GM12801 (cell line): ENCODE measurements around the gene SERPINB2.

Experiments used
- TF ChIP-seq, protein P1 (sequence below): IDR thresholded peaks from one replicate; pipeline ENCODE4 v1.5.1; 2011; ENCODE audit warnings: control low read depth; ENCODE audit not compliant: insufficient read length; ENCODE audit errors: extremely low read depth

SERPINB2 gene, protein sequence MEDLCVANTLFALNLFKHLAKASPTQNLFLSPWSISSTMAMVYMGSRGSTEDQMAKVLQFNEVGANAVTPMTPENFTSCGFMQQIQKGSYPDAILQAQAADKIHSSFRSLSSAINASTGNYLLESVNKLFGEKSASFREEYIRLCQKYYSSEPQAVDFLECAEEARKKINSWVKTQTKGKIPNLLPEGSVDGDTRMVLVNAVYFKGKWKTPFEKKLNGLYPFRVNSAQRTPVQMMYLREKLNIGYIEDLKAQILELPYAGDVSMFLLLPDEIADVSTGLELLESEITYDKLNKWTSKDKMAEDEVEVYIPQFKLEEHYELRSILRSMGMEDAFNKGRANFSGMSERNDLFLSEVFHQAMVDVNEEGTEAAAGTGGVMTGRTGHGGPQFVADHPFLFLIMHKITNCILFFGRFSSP

DNA sequence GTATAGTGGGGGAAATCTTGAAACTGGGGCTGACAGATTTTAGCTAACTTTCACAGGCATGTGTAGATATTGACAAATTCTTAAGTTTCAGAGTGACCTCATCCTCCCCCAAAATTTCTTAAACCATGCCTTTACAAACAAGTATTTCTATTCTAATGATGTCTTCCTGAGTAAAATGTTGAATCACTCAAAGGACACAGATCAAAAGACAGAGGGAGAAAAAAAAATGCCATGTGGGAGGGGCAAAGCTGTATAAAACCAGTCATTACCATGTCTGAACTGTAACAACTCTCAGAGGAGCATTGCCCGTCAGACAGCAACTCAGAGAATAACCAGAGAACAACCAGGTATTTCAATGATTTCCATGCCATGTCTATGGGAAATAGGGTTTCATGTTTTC lies at the start of gene SERPINB2:
Gene SERPINB2 (plus strand): TSS at position 282 of the 400 bp plus-strand sequence. CDS start 3,740 bp downstream, outside the sequence.
- TF ChIP-seq, protein P1, sequence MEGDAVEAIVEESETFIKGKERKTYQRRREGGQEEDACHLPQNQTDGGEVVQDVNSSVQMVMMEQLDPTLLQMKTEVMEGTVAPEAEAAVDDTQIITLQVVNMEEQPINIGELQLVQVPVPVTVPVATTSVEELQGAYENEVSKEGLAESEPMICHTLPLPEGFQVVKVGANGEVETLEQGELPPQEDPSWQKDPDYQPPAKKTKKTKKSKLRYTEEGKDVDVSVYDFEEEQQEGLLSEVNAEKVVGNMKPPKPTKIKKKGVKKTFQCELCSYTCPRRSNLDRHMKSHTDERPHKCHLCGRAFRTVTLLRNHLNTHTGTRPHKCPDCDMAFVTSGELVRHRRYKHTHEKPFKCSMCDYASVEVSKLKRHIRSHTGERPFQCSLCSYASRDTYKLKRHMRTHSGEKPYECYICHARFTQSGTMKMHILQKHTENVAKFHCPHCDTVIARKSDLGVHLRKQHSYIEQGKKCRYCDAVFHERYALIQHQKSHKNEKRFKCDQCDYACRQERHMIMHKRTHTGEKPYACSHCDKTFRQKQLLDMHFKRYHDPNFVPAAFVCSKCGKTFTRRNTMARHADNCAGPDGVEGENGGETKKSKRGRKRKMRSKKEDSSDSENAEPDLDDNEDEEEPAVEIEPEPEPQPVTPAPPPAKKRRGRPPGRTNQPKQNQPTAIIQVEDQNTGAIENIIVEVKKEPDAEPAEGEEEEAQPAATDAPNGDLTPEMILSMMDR: no peak

DNA sequence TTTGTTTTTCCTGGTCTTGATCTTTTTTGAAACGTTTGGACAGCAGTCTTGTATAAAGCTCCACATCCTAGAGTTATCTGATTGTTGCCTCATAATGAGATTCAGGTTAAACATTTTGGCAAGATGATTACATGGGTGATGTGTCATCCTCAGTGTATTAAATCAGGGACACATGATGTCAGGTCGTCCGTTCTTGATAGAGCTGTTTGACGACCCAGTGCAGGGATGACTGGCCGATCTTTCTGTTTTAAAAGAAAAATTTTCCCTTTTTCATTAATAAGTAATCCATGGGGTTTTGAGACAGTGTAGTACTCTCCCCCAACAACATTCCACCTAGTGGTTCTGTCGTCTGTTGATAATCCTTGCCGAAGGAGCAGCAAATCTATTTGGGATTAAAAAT lies 44.5 kb upstream of the SERPINB2 start:
- TF ChIP-seq, protein P1: no peak

DNA sequence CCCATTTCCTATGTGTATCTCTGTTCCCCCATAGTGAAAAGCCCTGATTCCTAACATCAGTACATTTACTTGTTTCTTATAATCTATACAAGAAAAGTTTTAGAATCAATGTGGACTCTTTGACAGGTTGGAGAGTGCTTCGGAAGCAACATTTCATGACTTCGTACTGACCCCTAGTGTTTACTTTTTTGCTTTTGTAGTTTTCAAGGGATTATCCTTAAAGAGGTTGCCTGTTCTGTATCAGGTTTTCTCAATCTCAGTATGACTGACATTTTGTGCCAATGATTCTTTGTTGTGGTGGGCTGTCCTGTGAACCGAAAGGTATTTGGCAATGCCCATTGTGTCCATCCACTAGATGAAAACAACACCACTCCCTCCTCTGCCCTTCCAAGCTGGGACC lies 43.3 kb upstream of the SERPINB2 start:
- TF ChIP-seq, protein P1: no peak

DNA sequence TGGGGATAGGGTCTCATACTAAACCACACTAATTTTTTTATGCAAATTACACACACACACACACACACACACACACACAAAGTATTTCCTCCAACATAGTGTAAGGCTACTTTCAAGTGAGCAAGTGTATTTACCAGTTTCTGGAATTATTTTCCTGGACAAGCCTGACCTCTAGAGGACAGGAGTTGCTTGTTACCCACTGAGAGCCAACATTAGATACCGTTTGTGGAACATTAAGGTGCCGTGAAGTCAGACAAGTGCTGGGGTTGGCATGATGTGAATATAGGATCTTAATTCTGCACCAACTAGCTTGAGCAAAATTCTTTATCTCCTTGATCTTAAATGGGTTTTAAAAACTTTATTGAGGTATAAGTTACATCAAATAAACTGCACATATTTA lies 39.3 kb upstream of the SERPINB2 start:
- TF ChIP-seq, protein P1: no peak

DNA sequence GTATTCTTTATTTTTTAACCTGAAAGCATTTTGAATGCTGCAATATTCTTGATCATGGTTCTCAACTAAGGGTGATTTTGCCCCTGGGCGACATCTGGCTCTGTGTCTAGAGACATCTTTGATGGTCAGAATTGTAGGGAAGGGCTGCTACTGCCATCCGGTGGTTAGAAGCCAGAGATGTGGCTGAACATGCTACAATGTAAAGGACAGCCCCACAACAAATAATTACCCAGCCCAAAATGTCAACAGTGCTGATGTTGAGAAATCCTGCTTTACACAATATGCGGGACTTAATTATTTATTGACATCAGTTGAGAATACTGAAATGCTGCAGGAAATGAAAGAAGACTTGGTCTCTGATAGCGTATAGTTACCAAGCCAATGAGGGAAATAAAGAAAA lies 37.5 kb upstream of the SERPINB2 start:
- TF ChIP-seq, protein P1: no peak

DNA sequence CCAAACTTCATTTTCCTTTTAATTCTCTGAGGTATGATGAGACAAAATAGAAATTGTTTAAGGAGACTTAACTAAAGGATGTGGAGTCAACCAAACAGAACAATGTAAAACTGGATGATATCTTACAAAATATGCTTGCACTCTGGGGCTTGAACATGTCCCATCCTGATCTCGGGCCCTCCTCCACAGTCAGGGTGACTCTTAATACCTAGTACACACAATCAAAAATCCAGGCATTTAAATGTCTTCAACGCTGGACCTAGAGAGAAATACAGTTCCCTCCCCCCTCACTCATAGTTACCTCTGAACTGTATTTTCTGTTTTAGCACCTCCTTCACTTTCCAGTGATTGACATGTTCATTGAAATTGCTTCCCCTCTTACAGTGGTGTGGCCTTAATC lies 36.9 kb upstream of the SERPINB2 start:
- TF ChIP-seq, protein P1: no peak

DNA sequence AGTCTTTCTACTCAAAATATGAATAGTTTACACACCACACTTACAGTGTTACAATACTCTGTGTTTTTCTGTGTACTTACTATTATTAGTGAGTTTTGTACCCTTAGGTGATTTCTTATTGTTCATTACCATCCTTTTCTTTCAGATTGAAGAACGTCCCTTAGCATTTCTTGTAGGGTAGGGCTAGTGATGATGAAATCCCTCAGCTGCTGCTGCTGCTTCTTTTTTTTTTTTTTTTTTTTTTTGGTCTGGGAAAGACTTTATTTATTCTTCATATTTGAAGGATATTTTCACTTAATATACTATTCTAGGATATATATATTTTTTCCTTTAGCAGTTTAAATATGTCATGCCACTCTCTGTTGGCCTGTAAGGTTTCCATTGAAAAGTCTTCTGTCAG lies 29.0 kb upstream of the SERPINB2 start:
- TF ChIP-seq, protein P1: no peak
